HG02840 (cell line): ENCODE measurements around the gene MAFF.

Source experiments
- ATAC-seq: cut with Tn5 transposase; IDR thresholded peaks from one replicate; pipeline ENCODE4 v1.9.1; 2021; ENCODE audit warnings: mild to moderate bottlenecking, moderate library complexity, moderate number of reproducible peaks; ENCODE audit not compliant: unreplicated experiment, low FRiP score

Gene MAFF

GRCh38 chr22:38244106-38244505, 42.3 kb downstream of the MAFF start:
- no peak for ATAC-seq

DNA sequence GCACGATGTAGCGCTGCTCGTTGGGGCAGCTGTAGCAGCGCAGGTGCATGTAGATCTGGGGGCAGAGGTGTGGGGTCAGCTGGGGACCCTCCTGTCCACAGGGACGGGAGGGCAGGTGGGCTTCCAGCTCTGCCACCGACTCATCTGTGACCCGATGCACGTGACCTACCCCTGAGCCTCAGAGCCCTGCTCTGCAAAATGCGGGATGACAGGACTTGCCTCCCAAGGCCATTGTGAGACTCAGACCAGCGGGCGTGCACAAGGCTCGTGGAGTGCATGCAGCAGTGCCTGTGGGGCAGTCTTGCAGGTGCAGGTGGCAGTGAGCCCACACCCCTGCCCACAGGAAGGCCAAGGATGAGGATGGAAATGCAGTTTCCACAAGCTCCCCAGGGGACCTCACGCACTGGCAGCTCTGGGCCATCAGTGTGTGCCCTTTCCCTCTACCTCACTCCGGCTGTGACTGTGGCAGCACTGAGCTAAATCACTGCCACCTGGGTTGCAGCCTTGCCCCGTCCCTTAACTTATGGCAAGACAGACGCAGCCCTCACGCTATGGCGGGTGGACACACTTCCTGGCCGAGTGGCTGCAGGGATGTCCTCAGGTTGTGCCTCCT, 44.4 kb downstream of the MAFF start:
- no peak for ATAC-seq

GRCh38 chr22:38246692-38247091, 44.9 kb downstream of the MAFF start:
- no peak for ATAC-seq

DNA sequence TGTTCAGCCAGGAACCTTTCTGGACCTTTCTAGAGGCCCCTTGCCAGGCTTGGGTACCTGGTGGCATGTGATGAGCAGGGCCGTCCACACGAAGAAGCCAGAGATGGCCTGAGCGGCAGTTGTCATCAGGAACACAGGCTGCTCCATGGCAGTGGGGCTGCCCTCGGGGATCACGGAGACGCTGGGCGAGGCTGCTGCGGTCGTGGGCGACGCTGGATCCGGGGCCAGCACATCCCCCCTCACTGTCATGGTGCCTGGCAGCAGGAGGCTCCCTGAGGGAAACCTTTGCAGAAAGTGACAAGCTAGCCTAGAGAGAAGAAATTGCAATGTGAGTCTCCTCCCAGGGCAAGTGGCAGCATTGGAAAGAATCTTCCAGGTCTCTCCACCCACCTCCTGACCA, 45.9 kb downstream of the MAFF start:
- ATAC-seq, result no peak

- ATAC-seq, result no peak
Measured at GRCh38 chr22:38248280-38248679, 46.5 kb downstream of the MAFF start.

- ATAC-seq, result no peak
Measured at GRCh38 chr22:38249301-38249700, 47.5 kb downstream of the MAFF start.

- ATAC-seq, result no peak
Measured at GRCh38 chr22:38249803-38250642, 48.2 kb downstream of the MAFF start.

- no peak for ATAC-seq
Measured at GRCh38 chr22:38250643-38251340, 49.0 kb downstream of the MAFF start.

DNA sequence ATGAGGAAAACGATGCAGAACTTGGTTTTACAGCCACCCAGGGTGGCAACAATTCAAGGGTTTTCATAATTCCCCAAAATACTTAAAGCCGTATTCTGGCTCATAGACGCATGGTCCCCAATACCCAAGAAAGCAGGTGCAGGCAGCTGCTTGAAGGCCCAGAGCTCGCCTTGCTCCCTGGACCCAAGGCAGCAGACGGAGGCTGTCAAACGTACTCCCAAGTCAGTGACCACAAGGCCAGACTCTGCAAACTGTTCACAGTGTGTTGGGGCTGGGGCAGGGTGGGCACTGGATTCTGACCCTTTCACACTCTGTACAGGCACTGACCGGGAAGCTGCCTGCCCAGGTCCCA, 49.5 kb downstream of the MAFF start:
- ATAC-seq, result no peak

DNA sequence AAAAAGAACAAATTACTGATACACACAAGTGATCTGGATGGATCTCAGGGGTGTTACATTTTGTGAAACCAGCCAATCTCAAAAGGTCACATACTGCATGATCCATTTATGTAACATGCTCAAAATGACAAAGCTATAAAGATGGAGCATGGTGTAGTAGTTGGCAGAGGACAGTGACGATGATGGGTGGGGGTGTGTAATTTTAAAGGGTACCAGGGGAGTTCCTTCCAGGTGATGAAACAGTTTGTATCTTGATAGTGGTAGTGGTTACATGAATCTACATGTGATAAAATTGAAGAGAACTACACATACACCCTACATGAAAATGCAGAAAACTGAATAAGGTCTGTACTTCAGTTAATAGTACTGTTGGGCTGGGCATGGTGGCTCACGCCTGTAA, 53.9 kb downstream of the MAFF start:
- no peak for ATAC-seq

DNA sequence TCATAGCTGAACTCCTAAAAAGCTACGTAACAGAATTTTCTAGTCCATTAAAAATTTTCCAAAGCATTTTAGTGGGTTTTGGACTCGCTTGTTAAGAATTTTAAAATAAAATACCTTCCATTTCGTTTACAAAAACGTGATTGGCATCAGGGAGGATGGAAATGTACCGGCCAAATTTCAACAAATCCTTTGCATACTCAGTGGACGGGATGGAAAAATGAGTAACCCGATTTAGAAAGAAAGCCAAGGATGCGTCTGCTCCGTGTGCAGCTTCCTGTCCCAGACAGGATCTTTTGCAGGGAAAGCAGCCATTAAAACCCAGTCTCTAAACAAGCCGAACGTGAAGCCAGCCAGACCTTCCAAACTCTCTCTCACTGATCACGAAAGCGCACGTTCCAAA, 55.4 kb downstream of the MAFF start:
- no peak for ATAC-seq

DNA sequence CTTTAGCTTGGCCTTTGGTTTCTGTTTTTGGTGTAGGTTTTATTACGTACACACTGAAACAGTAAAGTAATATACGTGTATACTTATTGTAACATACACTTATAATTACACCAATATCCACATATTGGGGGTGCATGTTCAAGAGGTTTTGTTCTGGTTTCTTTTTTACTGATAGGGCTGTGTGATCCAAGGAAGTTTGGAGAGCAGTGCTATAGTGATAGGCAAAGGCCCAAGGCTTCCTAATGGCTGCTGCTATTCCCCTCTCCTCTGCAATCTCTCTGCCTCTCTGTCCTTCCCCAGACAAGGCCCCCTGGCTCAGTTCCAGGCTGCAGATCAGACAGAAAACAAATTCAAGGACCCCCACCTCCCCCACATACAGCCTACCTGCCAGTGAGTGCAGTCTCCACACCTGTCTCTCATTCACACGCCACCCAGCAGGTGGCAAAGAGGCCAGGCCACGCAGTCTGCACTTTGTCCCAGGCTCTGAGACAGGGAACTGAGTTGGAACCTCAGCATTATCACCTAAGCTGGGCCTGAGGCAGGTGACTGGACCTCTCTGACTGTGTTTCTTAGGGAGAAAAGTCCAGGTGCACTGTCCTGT, 56.0 kb downstream of the MAFF start:
- no peak for ATAC-seq

GRCh38 chr22:38258895-38259294, 57.1 kb downstream of the MAFF start:
- ATAC-seq, result no peak

DNA sequence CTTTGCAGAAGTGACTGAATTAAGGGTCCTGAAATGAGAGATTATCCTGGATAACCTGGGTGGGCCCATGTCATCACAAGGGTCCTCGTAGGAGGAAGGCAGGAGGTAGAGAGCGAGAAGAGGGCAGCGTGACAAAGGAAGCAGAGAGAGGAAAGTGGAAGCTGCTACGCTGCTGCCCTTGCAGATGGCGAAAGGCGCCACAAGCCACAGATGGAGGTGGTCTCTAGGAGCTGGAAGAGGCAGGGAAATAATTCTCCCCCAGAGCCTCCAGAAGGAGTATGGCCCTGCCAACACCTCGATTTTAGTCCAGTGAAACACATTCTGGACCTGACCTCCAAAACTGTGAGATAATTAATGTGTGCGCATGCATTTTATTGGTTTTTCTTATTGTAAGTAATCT, 57.6 kb downstream of the MAFF start:
- no peak for ATAC-seq

DNA sequence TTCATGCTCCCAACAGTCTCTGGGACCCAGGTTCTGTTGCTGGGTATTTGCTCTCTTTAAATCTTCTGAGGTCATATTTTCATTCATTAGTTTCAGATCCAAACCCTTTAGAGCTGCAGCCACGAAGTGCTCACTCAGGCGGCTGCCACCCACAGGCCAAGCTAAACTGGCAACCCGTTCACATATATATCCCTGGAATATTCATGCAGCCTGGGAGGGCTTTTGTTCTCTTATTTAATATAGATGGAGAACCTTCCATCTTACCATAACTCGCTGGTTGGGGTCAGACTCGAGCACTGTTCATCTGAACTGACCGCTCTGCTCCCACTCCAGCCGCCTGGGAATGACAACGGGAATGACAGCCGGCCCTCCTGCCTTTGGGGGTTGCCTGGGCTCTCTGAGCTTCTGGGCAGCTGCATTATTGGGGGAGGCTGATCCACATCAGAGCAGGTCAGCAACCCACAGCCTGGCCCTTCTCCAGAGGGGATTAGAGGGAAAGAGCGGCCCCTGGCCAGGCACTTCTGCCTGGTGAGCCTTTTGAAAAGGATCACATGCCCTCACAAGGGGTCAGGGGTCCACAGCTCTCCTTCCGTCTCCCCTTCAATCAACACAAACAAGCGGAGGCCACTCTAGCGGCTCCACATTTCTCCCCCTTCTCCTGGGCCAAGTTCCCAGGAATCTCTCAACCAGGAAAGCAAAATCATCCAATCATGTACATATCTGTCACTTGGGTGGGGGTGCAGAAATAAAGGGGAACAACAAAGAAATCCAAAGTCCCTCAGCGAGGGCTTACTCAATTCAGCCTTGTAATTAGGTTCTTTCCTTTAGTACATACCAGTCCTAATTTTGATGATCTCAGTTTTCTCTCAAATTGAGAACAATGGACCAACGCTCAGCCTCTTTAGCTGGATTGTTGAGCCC, 59.2 kb downstream of the MAFF start:
- ATAC-seq, result no peak

DNA sequence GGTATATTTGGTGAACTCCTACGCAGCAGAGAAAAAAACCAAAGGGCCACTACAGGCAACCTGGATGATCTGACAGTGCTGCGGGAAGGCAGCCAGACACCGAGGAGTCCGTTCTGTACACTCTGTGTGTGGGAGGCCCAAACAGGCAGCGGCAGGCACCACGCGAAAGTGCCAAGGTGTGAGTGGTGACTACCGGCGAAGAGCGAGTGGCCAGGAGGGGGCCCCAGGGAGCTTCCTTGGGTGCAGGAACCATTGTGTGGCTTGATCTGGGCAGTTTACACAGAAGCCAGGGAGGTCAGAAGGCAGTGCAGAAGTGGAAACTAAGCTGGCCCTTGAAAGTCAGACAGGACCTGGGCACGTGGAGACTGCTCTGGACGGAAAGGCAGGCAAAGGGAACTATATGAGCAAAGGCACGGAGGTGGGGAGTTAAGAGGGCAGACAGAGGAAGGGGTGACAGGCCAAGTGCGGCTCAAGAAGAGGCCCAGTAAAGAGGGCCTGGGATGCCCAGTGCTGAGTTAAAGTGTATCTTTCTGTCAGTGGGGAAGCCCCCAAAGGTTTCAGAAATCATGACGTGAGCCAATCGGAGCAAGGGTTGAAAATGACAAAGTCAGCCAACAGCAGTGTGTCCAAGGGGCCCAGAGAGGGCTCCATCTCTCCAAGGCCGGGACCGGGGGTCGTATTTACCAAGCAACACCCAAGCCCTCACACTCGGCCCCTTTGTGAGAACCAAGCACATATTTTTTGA, 60.4 kb downstream of the MAFF start:
- no peak for ATAC-seq

GRCh38 chr22:38264322-38264843, 62.6 kb downstream of the MAFF start:
- ATAC-seq, result no peak
